Endothelial cell of umbilical vein (primary cell): ENCODE data around the gene RARRES1. TPM values are rescaled to one million over a fixed set of nuclear protein-coding genes. Genes with fewer than 3 reads are reported as not detected.

Source experiments
- BruUV-seq: library from RNA; stranded (reverse); fragments of 400-500 nt; replicated peaks from 2 replicates; lab custom pipeline; 2021; lab: Mats Ljungman, UMichigan
- CTCF ChIA-PET: fragments of 300-600, 350-600 bp; sonication (Branson Sonifier 250); formaldehyde crosslinking; loops from one replicate; lab custom pipeline; 2021; ENCODE audit warnings: antibody characterized with exemption, inconsistent platforms; lab: Charles Lee
- POLR2A ChIA-PET: fragments of 300-600, 350-600 bp; sonication (Branson Sonifier 250); formaldehyde crosslinking; loops from one replicate; lab custom pipeline; 2021; ENCODE audit warnings: antibody characterized with exemption, inconsistent platforms; lab: Charles Lee
- DNase-seq: peaks from one replicate; pipeline ENCODE4 v3.0.0-alpha.2; 2011; ENCODE audit warnings: low read depth, low spot score
- FAIRE-seq: peaks from 2 replicates; lab custom pipeline; 2011; peaks lifted over from hg19 to GRCh38; lab: Jason Lieb, UNC
- H2AFZ ChIP-seq: 2 replicates; pipeline ENCODE4 v1.6.0; 2012; ENCODE audit warnings: low read depth, low read length, control low read depth, inconsistent platforms
- H3K27ac ChIP-seq: 2 replicates; pipeline ENCODE4 v1.5.1; 2011; ENCODE audit warnings: low read depth, mild to moderate bottlenecking, control low read depth, low read length, moderate library complexity; ENCODE audit not compliant: insufficient read depth
- H3K27me3 ChIP-seq, 2 experiments: 2 replicates each; pipeline versions ENCODE4 v1.6.0 to v1.6.1; 2011; ENCODE audit warnings: low read length in 2 of 2, mixed read lengths in 1 of 2; ENCODE audit not compliant: control insufficient read depth in 2 of 2, insufficient read depth in 2 of 2
- H3K36me3 ChIP-seq, 2 experiments: 2 replicates in 1 of 2; 3 replicates in 1 of 2; pipeline ENCODE4 v1.5.1; 2011; ENCODE audit warnings: low read length in 2 of 2, mild to moderate bottlenecking in 1 of 2, moderate library complexity in 1 of 2; ENCODE audit not compliant: control insufficient read depth in 2 of 2, insufficient read depth in 2 of 2; ENCODE audit errors: extremely low read depth in 1 of 2
- H3K4me1 ChIP-seq: 3 replicates; pipeline ENCODE4 v1.5.1; 2011; ENCODE audit warnings: mild to moderate bottlenecking, low read length; ENCODE audit not compliant: control insufficient read depth, insufficient read depth; ENCODE audit errors: extremely low read depth
- H3K4me2 ChIP-seq: 2 replicates; pipeline ENCODE4 v1.6.1; 2011; ENCODE audit warnings: low read length, control low read depth, mixed read lengths; ENCODE audit not compliant: insufficient read depth
- H3K4me3 ChIP-seq, 3 experiments: fragments of 200-600 bp in 1 of 3; sonication (generic), shearing (Covaris generic) in 1 of 3; replicated peaks in 1 of 3; 2 replicates each; pipeline ENCODE4 v1.5.1; 2011 to 2016; ENCODE audit warnings: control low read depth in 3 of 3, low read length in 3 of 3, mild to moderate bottlenecking in 2 of 3, inconsistent platforms in 1 of 3, low read depth in 1 of 3, moderate library complexity in 1 of 3; ENCODE audit not compliant: insufficient read depth in 1 of 3
- H3K79me2 ChIP-seq: 2 replicates; pipeline ENCODE4 v1.6.0; 2012; ENCODE audit warnings: low read length, inconsistent platforms; ENCODE audit not compliant: control insufficient read depth, insufficient read depth
- H3K9ac ChIP-seq: replicated peaks from 2 replicates; pipeline ENCODE3; 2011; ENCODE audit warnings: low read length, control low read depth; ENCODE audit not compliant: insufficient read depth; ENCODE audit errors: extremely low read depth
- H3K9me1 ChIP-seq: replicated peaks from 3 replicates; pipeline ENCODE4 v1.6.0; 2011; ENCODE audit warnings: mild to moderate bottlenecking, low read length; ENCODE audit not compliant: control insufficient read depth, insufficient read depth; ENCODE audit errors: extremely low read depth
- H3K9me3 ChIP-seq: replicated peaks from 2 replicates; pipeline ENCODE4 v1.5.1; 2012; ENCODE audit warnings: low read length, inconsistent platforms; ENCODE audit not compliant: control insufficient read depth, insufficient read depth
- H4K20me1 ChIP-seq: replicated peaks from 2 replicates; pipeline ENCODE3; 2011; ENCODE audit warnings: mild to moderate bottlenecking, low read length; ENCODE audit not compliant: control insufficient read depth, insufficient read depth; ENCODE audit errors: extremely low read depth
- EZH2 ChIP-seq: IDR thresholded peaks from 2 replicates; pipeline ENCODE4 v1.6.1; 2012; ENCODE audit warnings: borderline replicate concordance, low read depth, mild to moderate bottlenecking, moderate library complexity, low read length, inconsistent platforms; ENCODE audit not compliant: severe bottlenecking
- FOS ChIP-seq: IDR thresholded peaks from 2 replicates; pipeline ENCODE4 v1.6.1; 2011; ENCODE audit warnings: mild to moderate bottlenecking, low read length, moderate library complexity, borderline replicate concordance; ENCODE audit not compliant: insufficient read depth
- GATA2 ChIP-seq: IDR thresholded peaks from 2 replicates; pipeline ENCODE4 v1.7.0; 2011; ENCODE audit warnings: low read depth, mild to moderate bottlenecking, moderate library complexity, mixed read lengths, low read length; ENCODE audit not compliant: insufficient read length, insufficient read depth
- JUN ChIP-seq: IDR thresholded peaks from 2 replicates; pipeline ENCODE4 v1.6.1; 2011; ENCODE audit warnings: borderline replicate concordance, low read depth; ENCODE audit not compliant: insufficient read length, insufficient read depth
- MYC ChIP-seq: IDR thresholded peaks from one replicate; pipeline ENCODE4 v1.6.1; 2011; ENCODE audit warnings: mild to moderate bottlenecking, low read depth, low read length
- POLR2A ChIP-seq: IDR thresholded peaks from 2 replicates; pipeline ENCODE4 v1.6.1; 2012; ENCODE audit warnings: low read depth, mild to moderate bottlenecking, control low read depth, low read length
- POLR2AphosphoS5 ChIP-seq: IDR thresholded peaks from 2 replicates; pipeline ENCODE4 v1.6.1; 2012; ENCODE audit warnings: low read depth, mild to moderate bottlenecking, control low read depth, low read length, moderate library complexity; ENCODE audit not compliant: insufficient read depth
- dilution Hi-C: fragments of 300-500 bp; cut with MboI; formaldehyde crosslinking; loops from one replicate; pipeline ENCODE4 v1.15.0; 2019; ENCODE audit warnings: low sequenced_read_pairs; ENCODE audit not compliant: extremely low pct_ligation_motif_present
- intact Hi-C: fragments of 100-400 bp; cut with micrococcal nuclease; formaldehyde crosslinking; loops from one replicate; pipeline ENCODE4 v1.10.0; 2022
- polyA plus RNA-seq, 4 experiments: library from polyadenylated mRNA; depleted of rRNA in 3 of 4; stranded (reverse) in 3 of 4; unstranded in 1 of 4; fragments of >200 nt; gene quantifications; 2 replicates each; pipeline versions ENCODE4 v1.2.1 to v1.2.3, GENCODE V29; 2011 to 2012; ENCODE audit warnings: missing spikeins in 1 of 4
- small RNA-seq: library from RNA; depleted of rRNA; stranded (forward); fragments of <200 nt; gene quantifications from one replicate; pipeline ENCODE3, GENCODE V24; 2012; ENCODE audit warnings: low replicate concordance, low read depth; ENCODE audit not compliant: insufficient read depth, insufficient read length
- total RNA-seq: library from RNA; stranded (reverse); gene quantifications from 2 replicates; pipeline ENCODE4 v1.2.3, GENCODE V29; 2021
- TF ChIP-seq, protein P1 (sequence below): IDR thresholded peaks from 2 replicates; pipeline ENCODE4 v1.6.1; 2011; ENCODE audit not compliant: insufficient read depth, insufficient read length
- TF ChIP-seq, protein P2 (sequence below), 2 donors: IDR thresholded peaks; 1 replicate in 1 of 2; 2 replicates in 1 of 2; pipeline ENCODE4 v1.5.1; 2011; ENCODE audit warnings: low read length in 2 of 2, mild to moderate bottlenecking in 2 of 2, moderate library complexity in 2 of 2, control low read depth in 1 of 2, inconsistent platforms in 1 of 2, low read depth in 1 of 2; ENCODE audit not compliant: insufficient read depth in 1 of 2; ENCODE audit errors: extremely low read depth in 1 of 2

Gene RARRES1
- total and polyA plus RNA-seq, 2 donors (not counting 3 experiments of a cell fraction or from before 2014, with no cell fraction given), result 0.98 to 1.5 TPM

DNA sequence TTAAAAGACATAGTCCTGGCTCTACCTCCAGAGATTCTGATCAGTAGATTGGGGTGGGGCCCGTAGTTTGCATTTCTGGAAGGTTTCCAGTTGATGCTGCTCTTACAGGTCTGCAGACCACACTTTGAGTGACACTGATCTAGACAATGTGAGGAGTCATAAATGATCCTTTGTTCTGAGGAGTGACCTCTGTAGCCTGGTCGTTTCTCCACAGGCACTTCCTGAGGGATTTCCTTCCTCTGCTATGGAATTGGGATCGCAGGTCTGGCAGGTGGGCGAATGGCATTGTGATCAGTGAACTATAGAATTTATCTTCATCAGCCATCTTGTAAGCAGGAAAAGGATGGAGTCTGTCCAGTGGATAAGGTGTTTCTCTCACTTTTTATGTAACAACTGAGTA, 82.5 kb downstream of the RARRES1 start:
- intact Hi-C loops (loop anchor here (1.0 to 10.0 kb wide), 4 partner anchors 11 to 1115 kb away; partner anchors contain the start of gene SHOX2), dilution Hi-C loops (no loop called here)
- no TSS peak for BruUV-seq

More for the DNA sequence above, 82.5 kb downstream of the RARRES1 start:
- Histone ChIP-seq H2AFZ (no peak overlapping the region), H3K9ac (peak overlapping the region; percentile 82), H3K79me2 (peaks cover 24% of the 10 kb centered on the region), H3K27ac (peak overlapping the region; percentile 95), H3K36me3 (peaks cover 2 to 21% of the 10 kb centered on the region in 2 experiments), H3K9me1 (no peaks in the 10 kb centered on the region), H3K27me3 (no peaks in the 10 kb centered on the region), H3K4me3 (no peak overlapping the region), H3K4me1 (peaks cover 31% of the 10 kb centered on the region), H3K9me3 (no peaks in the 10 kb centered on the region), H4K20me1 (no peaks in the 10 kb centered on the region), H3K4me2 (peak overlapping the region; percentile 51)
- ChIA-PET POLR2A (no interaction called here), CTCF (interaction anchor here (2.0 to 2.2 kb wide), 2 partner anchors 10 kb away, joined by 11 to 19 read pairs; no protein-coding TSS in a partner anchor)
- TF ChIP-seq, protein P1, sequence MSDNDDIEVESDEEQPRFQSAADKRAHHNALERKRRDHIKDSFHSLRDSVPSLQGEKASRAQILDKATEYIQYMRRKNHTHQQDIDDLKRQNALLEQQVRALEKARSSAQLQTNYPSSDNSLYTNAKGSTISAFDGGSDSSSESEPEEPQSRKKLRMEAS, result no peak
- peak; percentile 39 for TF ChIP-seq FOS
- no peak for TF ChIP-seq EZH2
- TF ChIP-seq POLR2A, result peak; percentile 57
- peak; percentile 92 for TF ChIP-seq GATA2
- TF ChIP-seq MYC, result no peak
- peak; percentile 64 for TF ChIP-seq POLR2AphosphoS5
- peak; percentile 43 for TF ChIP-seq JUN
- TF ChIP-seq, protein P2, sequence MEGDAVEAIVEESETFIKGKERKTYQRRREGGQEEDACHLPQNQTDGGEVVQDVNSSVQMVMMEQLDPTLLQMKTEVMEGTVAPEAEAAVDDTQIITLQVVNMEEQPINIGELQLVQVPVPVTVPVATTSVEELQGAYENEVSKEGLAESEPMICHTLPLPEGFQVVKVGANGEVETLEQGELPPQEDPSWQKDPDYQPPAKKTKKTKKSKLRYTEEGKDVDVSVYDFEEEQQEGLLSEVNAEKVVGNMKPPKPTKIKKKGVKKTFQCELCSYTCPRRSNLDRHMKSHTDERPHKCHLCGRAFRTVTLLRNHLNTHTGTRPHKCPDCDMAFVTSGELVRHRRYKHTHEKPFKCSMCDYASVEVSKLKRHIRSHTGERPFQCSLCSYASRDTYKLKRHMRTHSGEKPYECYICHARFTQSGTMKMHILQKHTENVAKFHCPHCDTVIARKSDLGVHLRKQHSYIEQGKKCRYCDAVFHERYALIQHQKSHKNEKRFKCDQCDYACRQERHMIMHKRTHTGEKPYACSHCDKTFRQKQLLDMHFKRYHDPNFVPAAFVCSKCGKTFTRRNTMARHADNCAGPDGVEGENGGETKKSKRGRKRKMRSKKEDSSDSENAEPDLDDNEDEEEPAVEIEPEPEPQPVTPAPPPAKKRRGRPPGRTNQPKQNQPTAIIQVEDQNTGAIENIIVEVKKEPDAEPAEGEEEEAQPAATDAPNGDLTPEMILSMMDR (IDR thresholded peaks at IDR 0.05; ENCODE audit: extremely low read depth in 1 of 2, insufficient read depth in 1 of 2, low read depth in 1 of 2, low read length in 2 of 2), result no peak
- FAIRE-seq (peak; percentile 85), DNase-seq (peak; percentile 93)

Small RNAs within 50 kb of the gene (small RNA-seq; reads per million reads assigned to genes)
- gene AC080013.6, result not detected

Other genes starting within 250 kb of the RARRES1 start
- gene MLF1, start 161.3 kb downstream of the RARRES1 start, total RNA-seq, result 5.3 and 8.8 TPM in 2 replicates
- 2.2 and 3.0 TPM in 2 replicates for gene MLF1, start 161.3 kb downstream of the RARRES1 start, polyA plus RNA-seq
- 60.1 and 68.6 TPM in 2 replicates for gene GFM1, start 87.9 kb downstream of the RARRES1 start, total RNA-seq
- 12.1 and 14.9 TPM in 2 replicates for gene GFM1, start 87.9 kb downstream of the RARRES1 start, polyA plus RNA-seq
- gene LXN, start 59.8 kb downstream of the RARRES1 start, total RNA-seq, result 118 and 119 TPM in 2 replicates
- 44.8 and 56.9 TPM in 2 replicates for gene LXN, start 59.8 kb downstream of the RARRES1 start, polyA plus RNA-seq
- 38.2 and 38.3 TPM in 2 replicates for gene MFSD1, start 69.6 kb upstream of the RARRES1 start, total RNA-seq
- gene MFSD1, start 69.6 kb upstream of the RARRES1 start, polyA plus RNA-seq, result 51.2 and 65.1 TPM in 2 replicates